ENCODE measurements around the gene RBFOX2.

GRCh38 chr22:36015155-36015810 lies 13.3 kb downstream of the RBFOX2 start:
- TF ChIP-seq REST (IDR thresholded peaks at IDR 0.05; ENCODE audit: insufficient read depth in 1 of 2, low read depth in 2 of 2, low read length in 2 of 2) = no peak
- no peak for TF ChIP-seq POLR2AphosphoS5 (IDR thresholded peaks at IDR 0.05; ENCODE audit: low read depth, low read length)
